H1 (cell line): ENCODE measurements around the gene ANO2. TPM values are rescaled to one million over a fixed set of nuclear protein-coding genes. Genes with fewer than 3 reads are reported as not detected.

Experiments used
- CTCF ChIA-PET: fragments of 300-600 bp; sonication (Branson Sonifier 250); formaldehyde crosslinking; loops from one replicate; lab custom pipeline; 2021; ENCODE audit not compliant: partially characterized antibody; lab: Charles Lee
- POLR2A ChIA-PET: fragments of 300-600 bp; sonication (Branson Sonifier 250); formaldehyde crosslinking; loops from one replicate; lab custom pipeline; 2021; ENCODE audit warnings: inconsistent platforms; ENCODE audit not compliant: partially characterized antibody; lab: Charles Lee
- DNase-seq, 2 experiments: peaks; one replicate each; pipeline versions ENCODE4 v3.0.0 to v3.0.0-alpha.2; 2010 to 2022; ENCODE audit warnings: low spot score in 2 of 2, low read depth in 1 of 2, mixed read lengths in 1 of 2
- FAIRE-seq: peaks from 2 replicates; lab custom pipeline; 2011; peaks lifted over from hg19 to GRCh38; lab: Jason Lieb, UNC
- H2AFZ ChIP-seq: 2 replicates; pipeline ENCODE4 v1.8.1; 2012; ENCODE audit warnings: low read length, inconsistent platforms
- H2AK5ac ChIP-seq: 2 replicates; pipeline ENCODE4 v1.6.1; 2013; ENCODE audit warnings: low read depth, low read length
- H2BK120ac ChIP-seq: replicated peaks from 2 replicates; pipeline ENCODE3; 2013; ENCODE audit warnings: low read depth, low read length, inconsistent platforms
- H2BK12ac ChIP-seq: 2 replicates; pipeline ENCODE4 v1.6.1; 2013; ENCODE audit warnings: low read depth, low read length
- H2BK15ac ChIP-seq: 2 replicates; pipeline ENCODE4 v1.6.1; 2013; ENCODE audit warnings: low read length
- H2BK20ac ChIP-seq: 2 replicates; pipeline ENCODE4 v1.6.1; 2013; ENCODE audit warnings: low read length
- H2BK5ac ChIP-seq: 2 replicates; pipeline ENCODE4 v1.6.1; 2013; ENCODE audit warnings: low read depth, low read length
- H3K14ac ChIP-seq: 2 replicates; pipeline ENCODE4 v1.6.1; 2013; ENCODE audit warnings: inconsistent platforms; ENCODE audit not compliant: insufficient read length
- H3K18ac ChIP-seq: 2 replicates; pipeline ENCODE4 v1.6.1; 2013; ENCODE audit warnings: low read length; ENCODE audit errors: extremely low read depth
- H3K23ac ChIP-seq: 2 replicates; pipeline ENCODE4 v1.6.1; 2013; ENCODE audit warnings: inconsistent platforms; ENCODE audit not compliant: insufficient read length
- H3K23me2 ChIP-seq: 2 replicates; pipeline ENCODE4 v1.6.1; 2013; ENCODE audit warnings: low read depth, low read length
- H3K27ac ChIP-seq: 2 replicates; pipeline ENCODE4 v1.6.1; 2011; ENCODE audit warnings: low read depth, low read length, inconsistent platforms
- H3K27me3 ChIP-seq, 4 experiments: replicated peaks in 1 of 4; 1 replicate in 1 of 4; 2 replicates in 3 of 4; pipeline versions ENCODE4 v1.6.1 to v1.8.1; 2011 to 2013; ENCODE audit warnings: low read length in 3 of 4, mild to moderate bottlenecking in 3 of 4, inconsistent platforms in 2 of 4, mixed read lengths in 2 of 4, moderate library complexity in 1 of 4; ENCODE audit not compliant: control insufficient read depth in 3 of 4, insufficient read depth in 3 of 4; ENCODE audit errors: extremely low read depth in 1 of 4
- H3K36me3 ChIP-seq, 4 experiments: 2 replicates each; pipeline versions ENCODE4 v1.6.1 to v1.8.1; 2011 to 2013; ENCODE audit warnings: mild to moderate bottlenecking in 4 of 4, low read length in 3 of 4, moderate library complexity in 2 of 4, control low read depth in 1 of 4, inconsistent platforms in 1 of 4; ENCODE audit not compliant: insufficient read depth in 4 of 4, control insufficient read depth in 2 of 4
- H3K4ac ChIP-seq: replicated peaks from 2 replicates; pipeline ENCODE3; 2013; ENCODE audit warnings: low read length, low read depth, mixed read lengths, inconsistent platforms; ENCODE audit not compliant: insufficient read length
- H3K4me1 ChIP-seq, 4 experiments: replicated peaks in 1 of 4; 1 replicate in 1 of 4; 2 replicates in 3 of 4; pipeline versions ENCODE4 v1.6.1 to v1.8.1; 2011 to 2013; ENCODE audit warnings: low read length in 3 of 4, inconsistent platforms in 2 of 4, mixed read lengths in 1 of 4; ENCODE audit not compliant: insufficient read depth in 4 of 4, control insufficient read depth in 3 of 4
- H3K4me2 ChIP-seq, 2 experiments: 2 replicates each; pipeline versions ENCODE4 v1.6.1 to v1.8.1; 2011 to 2013; ENCODE audit warnings: low read depth in 2 of 2, low read length in 2 of 2, control low read depth in 1 of 2, inconsistent platforms in 1 of 2, mild to moderate bottlenecking in 1 of 2; ENCODE audit not compliant: insufficient read depth in 1 of 2
- H3K4me3 ChIP-seq, 4 experiments: fragments of 200-600, 300-600 bp in 1 of 4; sonication (generic), shearing (Covaris generic), sonication (Bioruptor Twin) in 1 of 4; 2 replicates each; pipeline versions ENCODE4 v1.5.1 to v1.8.1; 2011 to 2016; ENCODE audit warnings: low read length in 4 of 4, low read depth in 3 of 4, control low read depth in 2 of 4, inconsistent platforms in 2 of 4, mild to moderate bottlenecking in 2 of 4, mixed read lengths in 1 of 4, moderate library complexity in 1 of 4; ENCODE audit not compliant: insufficient read depth in 2 of 4; ENCODE audit errors: extremely low read depth in 1 of 4
- H3K56ac ChIP-seq: replicated peaks from 2 replicates; pipeline ENCODE3; 2013; ENCODE audit warnings: low read depth, mild to moderate bottlenecking, mixed read lengths, low read length, inconsistent platforms; ENCODE audit not compliant: insufficient read length
- H3K79me1 ChIP-seq: 2 replicates; pipeline ENCODE4 v1.6.1; 2013; ENCODE audit warnings: low read depth, low read length, control low read depth
- H3K79me2 ChIP-seq, 2 experiments: 2 replicates each; pipeline versions ENCODE4 v1.6.1 to v1.8.1; 2012 to 2013; ENCODE audit warnings: low read length in 2 of 2, mild to moderate bottlenecking in 2 of 2, inconsistent platforms in 1 of 2; ENCODE audit not compliant: insufficient read depth in 2 of 2, control insufficient read depth in 1 of 2
- H3K9ac ChIP-seq, 4 experiments: replicated peaks in 1 of 4; 1 replicate in 1 of 4; 2 replicates in 3 of 4; pipeline versions ENCODE4 v1.6.1 to v1.8.1; 2011 to 2013; ENCODE audit warnings: low read depth in 3 of 4, low read length in 3 of 4, control low read depth in 2 of 4, mild to moderate bottlenecking in 2 of 4, moderate library complexity in 2 of 4, inconsistent platforms in 1 of 4; ENCODE audit errors: extremely low read depth in 1 of 4
- H3K9me3 ChIP-seq, 2 experiments: 2 replicates each; pipeline versions ENCODE4 v1.6.1 to v1.8.1; 2012 to 2013; ENCODE audit warnings: mild to moderate bottlenecking in 2 of 2, moderate library complexity in 2 of 2, control low read depth in 1 of 2, inconsistent platforms in 1 of 2, low read depth in 1 of 2, low read length in 1 of 2, mixed read lengths in 1 of 2; ENCODE audit not compliant: insufficient read depth in 2 of 2
- H4K20me1 ChIP-seq, 2 experiments: replicated peaks in 1 of 2; 2 replicates each; pipeline versions ENCODE3 to v1.8.1; 2011 to 2013; ENCODE audit warnings: inconsistent platforms in 2 of 2, low read length in 2 of 2, mild to moderate bottlenecking in 1 of 2; ENCODE audit not compliant: insufficient read depth in 2 of 2, control insufficient read depth in 1 of 2
- H4K5ac ChIP-seq: 2 replicates; pipeline ENCODE4 v1.6.1; 2013; ENCODE audit warnings: low read length, low read depth, mixed read lengths, inconsistent platforms; ENCODE audit not compliant: insufficient read length
- H4K8ac ChIP-seq: 2 replicates; pipeline ENCODE4 v1.8.0; 2013; ENCODE audit warnings: mild to moderate bottlenecking, moderate library complexity, low read length, inconsistent platforms; ENCODE audit not compliant: insufficient read depth; ENCODE audit errors: extremely low read depth
- H4K91ac ChIP-seq: replicated peaks from 2 replicates; pipeline ENCODE3; 2013; ENCODE audit warnings: low read length, mixed read lengths, inconsistent platforms; ENCODE audit not compliant: insufficient read length
- CBX8 ChIP-seq: fragments of 300-800, 300-1000 bp; sonication (generic); IDR thresholded peaks from 2 replicates; pipeline ENCODE4 v1.7.1; 2016; ENCODE audit warnings: low read depth, low read length, borderline replicate concordance
- CEBPB ChIP-seq: IDR thresholded peaks from 2 replicates; pipeline ENCODE4 v1.6.1; 2012; ENCODE audit warnings: low read depth, low read length
- CHD1 ChIP-seq: IDR thresholded peaks from 2 replicates; pipeline ENCODE4 v1.6.1; 2012; ENCODE audit warnings: low read depth, low read length, improper control_type of control experiment
- KDM4A ChIP-seq: IDR thresholded peaks from one replicate; pipeline ENCODE4 v1.7.1; 2012; ENCODE audit warnings: low read depth, mild to moderate bottlenecking, moderate library complexity, low read length, inconsistent platforms; ENCODE audit not compliant: severe bottlenecking
- MAFK ChIP-seq: IDR thresholded peaks from 2 replicates; pipeline ENCODE4 v1.6.1; 2012; ENCODE audit warnings: low read depth, mild to moderate bottlenecking, improper control_type of control experiment, low read length
- SAP30 ChIP-seq: fragments of 300-600 bp; sonication (generic); IDR thresholded peaks from 2 replicates; pipeline ENCODE4 v1.7.1; 2012; ENCODE audit warnings: low read length, moderate library complexity, mild to moderate bottlenecking, inconsistent platforms; ENCODE audit not compliant: insufficient read depth, insufficient replicate concordance
- WGBS, 2 experiments: shearing (Covaris generic) in 1 of 2; methylation state at CpG; one replicate each; pipeline versions ENCODE4 v1.1.6 to v1.1.7; 2013 to 2015; ENCODE audit warnings: low lambda C conversion rate in 2 of 2, mixed read lengths in 2 of 2, inconsistent platforms in 1 of 2, low coverage in 1 of 2, missing lambda C conversion rate in 1 of 2; ENCODE audit not compliant: insufficient replicate concordance in 2 of 2, insufficient coverage in 1 of 2, insufficient read length in 1 of 2; ENCODE audit errors: extremely low coverage in 1 of 2, missing lambda C conversion rate in 1 of 2; 5-methylcytosine and 5-hydroxymethylcytosine counted together
- polyA plus RNA-seq, 7 experiments: library from polyadenylated mRNA; depleted of rRNA in 3 of 7; stranded (reverse) in 5 of 7; unstranded in 2 of 7; fragments of >200 nt in 5 of 7; fragments of 200-250 nt in 2 of 7; gene quantifications; 1 replicate in 5 of 7; 2 replicates in 1 of 7; 4 replicates in 1 of 7; pipeline versions ENCODE4 v1.2.1 to v1.2.3, GENCODE V29; 2011 to 2013; ENCODE audit warnings: missing spikeins in 2 of 7, mixed read lengths in 2 of 7
- total RNA-seq: library from RNA; stranded (reverse); fragmentation: NEBNext Ultra II Directional; extraction: Animal tissue kit (Norgen Biotek cat#: 25700); gene quantifications from 2 replicates; pipeline ENCODE4 v1.2.1, GENCODE V29; 2021

The ANO2 gene
- total and polyA plus RNA-seq, 2 of the 8 experiments (the other 6 are each of a cell fraction or from before 2014, with no cell fraction given), result 1.9 to 5.5 TPM

GRCh38 chr12:5971194-5971850 is 26.3 kb upstream of the ANO2 start:
- Histone ChIP-seq H3K27me3 (no peaks in the 10 kb centered on the region; a peak in 1 of 7 replicates), H2BK15ac (no peak overlapping the region), H2BK120ac (no peak overlapping the region), H2BK20ac (no peak overlapping the region), H3K56ac (no peak overlapping the region), H3K23ac (no peak overlapping the region), H3K14ac (no peak overlapping the region), H2BK12ac (no peak overlapping the region), H2AFZ (no peak overlapping the region), H3K18ac (no peak overlapping the region), H3K4me1 (no peaks in the 10 kb centered on the region), H3K4me2 (no peak overlapping the region), H4K91ac (no peak overlapping the region), H3K4me3 (no peak overlapping the region), H3K79me2 (no peaks in the 10 kb centered on the region), H2BK5ac (no peak overlapping the region), H3K9me3 (no peaks in the 10 kb centered on the region), H3K23me2 (no peaks in the 10 kb centered on the region), H3K9ac (no peak overlapping the region; a peak in 1 of 7 replicates), H3K4ac (no peak overlapping the region), H4K8ac (no peak overlapping the region), H3K36me3 (no peaks in the 10 kb centered on the region), H4K20me1 (no peaks in the 10 kb centered on the region), H4K5ac (no peak overlapping the region), H3K27ac (no peak overlapping the region), H3K79me1 (no peaks in the 10 kb centered on the region), H2AK5ac (no peak overlapping the region)
- DNase-seq, result no peak
- ChIA-PET POLR2A (no interaction called here), CTCF (interaction anchor here (1.0 to 1.9 kb wide), 2 partner anchors 13 to 21 kb away, joined by 3 to 5 read pairs; no protein-coding TSS in a partner anchor)
- 91% methylated on average over 10 of the region's 10 CpGs; no CpG with 5 or more reads in 1 of the 2 experiments for WGBS, 2 experiments
- FAIRE-seq, result no peak
- TF ChIP-seq CHD1, result no peak
- no peak for TF ChIP-seq KDM4A
- TF ChIP-seq CBX8, result no peak
- TF ChIP-seq CEBPB, result no peak
- no peak for TF ChIP-seq MAFK
- no peak for TF ChIP-seq SAP30
